ENCODE results near the gene TGM1. TPM values are rescaled to one million over a fixed set of nuclear protein-coding genes. Genes with fewer than 3 reads are reported as not detected.
"Not testable (repeated sequence)": the region's sequence is repeated elsewhere in the genome, so short reads cannot be mapped to it uniquely, and the experiment has no call there.

Gene TGM1
- total and polyA plus RNA-seq, 5 donors from 2014 or later: 4.0 TPM; not detected in 4

DNA sequence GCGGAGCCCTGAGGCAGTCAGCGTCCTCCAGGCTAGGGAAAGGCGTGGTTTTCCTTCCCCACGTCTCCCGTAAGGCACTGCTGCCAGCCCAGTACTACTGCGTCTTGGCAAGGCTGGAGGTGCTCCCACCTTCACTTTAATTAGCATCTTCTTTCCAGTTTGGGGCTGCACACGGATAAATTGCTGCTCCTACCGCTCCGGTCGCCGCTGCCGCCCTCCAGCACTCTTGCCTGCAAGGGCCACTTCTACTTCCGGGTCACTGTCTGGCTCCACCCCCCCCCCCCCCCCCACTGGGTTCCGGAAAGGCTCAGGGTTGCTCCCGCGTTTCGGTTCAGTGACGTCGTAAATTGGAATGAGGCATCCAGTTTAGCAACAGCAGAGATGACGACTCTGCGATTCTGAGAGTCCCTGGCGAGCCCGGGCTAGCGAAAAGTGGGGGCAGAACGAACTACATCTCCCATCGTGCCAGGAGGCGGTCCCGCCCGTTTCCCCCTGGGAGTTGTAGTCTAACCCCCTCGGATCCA lies 30.8 kb downstream of the TGM1 start, which contains the start of gene NEDD8:
Gene NEDD8 (minus strand): TSS at position 247 of the 524 bp plus-strand sequence. CDS start 100 bp downstream, at position 147.
- H3K27ac ChIP-seq (ENCODE audit: insufficient read depth, low read length, poor library complexity, severe bottlenecking): peak within 1 kb of the TSS; percentile 91
- H3K9me3 Mint-ChIP-seq: no peaks in the 10 kb centered on the region
- H3K36me3 Mint-ChIP-seq: peaks cover 22% of the 10 kb centered on the region
- H3K4me3 ChIP-seq (ENCODE audit: low read depth, low read length): peak within 1 kb of the TSS; percentile 94
- H3K36me3 ChIP-seq (ENCODE audit: control insufficient read depth, insufficient read depth, low read length): peaks cover 25% of the 10 kb centered on the region
- H3K27me3 ChIP-seq (ENCODE audit: control insufficient read depth, insufficient read depth, low read length): no peaks in the 10 kb centered on the region
- H3K4me3 Mint-ChIP-seq: peak within 1 kb of the TSS; percentile 89 to 100 (median 96)
- DNase-seq (peak; percentile 83 to 94 (median 90)), ATAC-seq (ENCODE audit: low read depth in 2 of 2) (peak; percentile 91)
- no peaks in the 10 kb centered on the region for H3K27me3 Mint-ChIP-seq
- no peaks in the 10 kb centered on the region for H3K9me3 ChIP-seq (ENCODE audit: control insufficient read depth in 2 of 2, low read length in 2 of 2)
- H3K4me1 Mint-ChIP-seq: peaks cover 18 to 77% (median 49%) of the 10 kb centered on the region in 4 donors
- peak within 1 kb of the TSS; percentile 89 to 94 (median 94) for H3K27ac Mint-ChIP-seq
- H3K4me1 ChIP-seq (ENCODE audit: control insufficient read depth, insufficient read depth, low read length, poor library complexity, severe bottlenecking): peaks cover 29% of the 10 kb centered on the region

- H3K9me3 ChIP-seq (ENCODE audit: control insufficient read depth in 2 of 2, low read length in 2 of 2): no peaks in the 10 kb centered on the region
- peaks cover 18% of the 10 kb centered on the region for H3K36me3 ChIP-seq (ENCODE audit: control insufficient read depth, insufficient read depth, low read length)
- H3K27ac Mint-ChIP-seq: peak overlapping the region; percentile 73 to 94 (median 89)
- peaks cover 29% of the 10 kb centered on the region for H3K4me1 ChIP-seq (ENCODE audit: control insufficient read depth, insufficient read depth, low read length, poor library complexity, severe bottlenecking)
- DNase-seq (peak in 1 of 3 donors; percentile 60), ATAC-seq (ENCODE audit: low read depth in 2 of 2) (no peak)
- H3K4me3 Mint-ChIP-seq: peak overlapping the region; percentile 89 to 100 (median 96)
- peaks cover 24 to 77% (median 50%) of the 10 kb centered on the region in 4 donors for H3K4me1 Mint-ChIP-seq
- H3K27ac ChIP-seq (ENCODE audit: insufficient read depth, low read length, poor library complexity, severe bottlenecking): peak overlapping the region; percentile 91
- peak overlapping the region; percentile 94 for H3K4me3 ChIP-seq (ENCODE audit: low read depth, low read length)
- peaks cover 23% of the 10 kb centered on the region for H3K36me3 Mint-ChIP-seq
- H3K27me3 ChIP-seq (ENCODE audit: control insufficient read depth, insufficient read depth, low read length): no peaks in the 10 kb centered on the region
- no peaks in the 10 kb centered on the region for H3K27me3 Mint-ChIP-seq
- H3K9me3 Mint-ChIP-seq: no peaks in the 10 kb centered on the region
Observed at GRCh38 chr14:24231263-24232120, 31.5 kb downstream of the TGM1 start.

DNA sequence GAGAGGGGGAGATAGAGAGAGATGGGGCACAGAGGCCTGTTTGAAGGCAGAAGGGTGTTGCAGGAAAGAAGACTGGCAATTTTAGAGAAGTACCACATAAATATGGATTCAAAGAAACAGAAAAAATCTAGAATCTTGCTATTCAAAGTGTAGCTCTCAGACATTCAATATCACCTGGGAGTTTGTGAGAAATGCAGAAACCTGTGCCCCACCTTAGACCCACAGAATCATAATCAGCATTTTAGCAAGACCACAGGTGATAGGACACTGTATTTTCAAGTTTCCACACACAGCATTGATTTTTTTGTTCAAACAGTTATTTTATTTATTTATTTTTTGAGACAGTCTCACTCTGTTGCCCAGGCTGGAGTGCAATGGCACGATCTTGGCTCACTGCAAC lies 34.1 kb downstream of the TGM1 start:
- peak overlapping the region in 2 of 4 donors; percentile 25 to 75 for H3K4me3 Mint-ChIP-seq
- peak overlapping the region in 1 of 3 donors; percentile 73 for H3K27ac Mint-ChIP-seq
- H3K4me1 Mint-ChIP-seq: peaks cover 20 to 69% (median 39%) of the 10 kb centered on the region in 4 donors
- Histone ChIP-seq H3K9me3 (ENCODE audit: control insufficient read depth in 2 of 2, low read length in 2 of 2) (no peaks in the 10 kb centered on the region), H3K36me3 (ENCODE audit: control insufficient read depth, insufficient read depth, low read length) (peaks cover 3% of the 10 kb centered on the region), H3K4me3 (ENCODE audit: low read depth, low read length) (no peak overlapping the region), H3K27ac (ENCODE audit: insufficient read depth, low read length, poor library complexity, severe bottlenecking) (no peak overlapping the region), H3K27me3 (ENCODE audit: control insufficient read depth, insufficient read depth, low read length) (no peaks in the 10 kb centered on the region), H3K4me1 (ENCODE audit: control insufficient read depth, insufficient read depth, low read length, poor library complexity, severe bottlenecking) (peaks cover 23% of the 10 kb centered on the region)
- no peak for ATAC-seq (ENCODE audit: low read depth in 2 of 2)
- H3K36me3 Mint-ChIP-seq: peaks cover 11% of the 10 kb centered on the region
- no peaks in the 10 kb centered on the region for H3K9me3 Mint-ChIP-seq
- no peak for DNase-seq
- H3K27me3 Mint-ChIP-seq: no peaks in the 10 kb centered on the region

- H3K27me3 Mint-ChIP-seq: no peaks in the 10 kb centered on the region
- peaks cover 3% of the 10 kb centered on the region for H3K36me3 ChIP-seq (ENCODE audit: control insufficient read depth, insufficient read depth, low read length)
- no peak overlapping the region for H3K27ac ChIP-seq (ENCODE audit: insufficient read depth, low read length, poor library complexity, severe bottlenecking)
- no peak for DNase-seq
- no peak overlapping the region for H3K27ac Mint-ChIP-seq
- H3K27me3 ChIP-seq (ENCODE audit: control insufficient read depth, insufficient read depth, low read length): no peaks in the 10 kb centered on the region
- no peaks in the 10 kb centered on the region for H3K9me3 Mint-ChIP-seq
- H3K9me3 ChIP-seq (ENCODE audit: control insufficient read depth in 2 of 2, low read length in 2 of 2): no peaks in the 10 kb centered on the region
- peaks cover 7% of the 10 kb centered on the region for H3K4me1 ChIP-seq (ENCODE audit: control insufficient read depth, insufficient read depth, low read length, poor library complexity, severe bottlenecking)
- peak overlapping the region in 1 of 4 donors; percentile 55 for H3K4me3 Mint-ChIP-seq
- H3K36me3 Mint-ChIP-seq: peaks cover 11% of the 10 kb centered on the region
- no peak overlapping the region for H3K4me3 ChIP-seq (ENCODE audit: low read depth, low read length)
- no peak for ATAC-seq (ENCODE audit: low read depth in 2 of 2)
- H3K4me1 Mint-ChIP-seq: peaks cover 20 to 49% (median 33%) of the 10 kb centered on the region in 4 donors
Observed at GRCh38 chr14:24226473-24226872, 36.5 kb downstream of the TGM1 start.

DNA sequence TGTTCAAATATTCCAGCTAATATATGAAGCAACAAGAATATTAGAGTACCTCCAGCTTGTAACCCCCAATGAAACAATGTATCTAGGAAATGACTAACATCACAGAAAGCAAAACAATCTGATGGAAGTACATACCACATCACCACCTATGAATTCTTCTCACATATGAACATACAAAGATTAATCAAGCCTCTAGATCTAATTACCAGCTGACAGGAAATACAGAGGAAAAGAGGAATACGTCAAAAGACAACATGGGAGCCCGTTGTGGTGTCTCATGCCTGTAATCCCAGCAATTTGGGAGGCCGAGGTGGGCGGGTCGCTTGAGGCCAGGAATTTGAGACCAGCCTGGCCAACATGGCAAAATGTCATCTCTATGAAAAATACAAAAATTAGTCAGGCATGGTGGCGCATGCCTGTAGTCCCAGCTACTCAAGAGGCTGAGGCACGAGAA lies 38.3 kb downstream of the TGM1 start:
- Mint-ChIP-seq H3K4me1 (peaks cover 16 to 41% (median 28%) of the 10 kb centered on the region in 4 donors), H3K27ac (peak overlapping the region in 1 of 3 donors; percentile 67), H3K36me3 (peaks cover 12% of the 10 kb centered on the region), H3K27me3 (no peaks in the 10 kb centered on the region), H3K9me3 (no peaks in the 10 kb centered on the region), H3K4me3 (no peak overlapping the region)
- Histone ChIP-seq H3K27ac (ENCODE audit: insufficient read depth, low read length, poor library complexity, severe bottlenecking) (no peak overlapping the region), H3K4me3 (ENCODE audit: low read depth, low read length) (no peak overlapping the region), H3K9me3 (ENCODE audit: control insufficient read depth in 2 of 2, low read length in 2 of 2) (no peaks in the 10 kb centered on the region), H3K4me1 (ENCODE audit: control insufficient read depth, insufficient read depth, low read length, poor library complexity, severe bottlenecking) (no peaks in the 10 kb centered on the region), H3K36me3 (ENCODE audit: control insufficient read depth, insufficient read depth, low read length) (peaks cover 3% of the 10 kb centered on the region), H3K27me3 (ENCODE audit: control insufficient read depth, insufficient read depth, low read length) (no peaks in the 10 kb centered on the region)
- DNase-seq (no peak), ATAC-seq (ENCODE audit: low read depth in 2 of 2) (no peak)

DNA sequence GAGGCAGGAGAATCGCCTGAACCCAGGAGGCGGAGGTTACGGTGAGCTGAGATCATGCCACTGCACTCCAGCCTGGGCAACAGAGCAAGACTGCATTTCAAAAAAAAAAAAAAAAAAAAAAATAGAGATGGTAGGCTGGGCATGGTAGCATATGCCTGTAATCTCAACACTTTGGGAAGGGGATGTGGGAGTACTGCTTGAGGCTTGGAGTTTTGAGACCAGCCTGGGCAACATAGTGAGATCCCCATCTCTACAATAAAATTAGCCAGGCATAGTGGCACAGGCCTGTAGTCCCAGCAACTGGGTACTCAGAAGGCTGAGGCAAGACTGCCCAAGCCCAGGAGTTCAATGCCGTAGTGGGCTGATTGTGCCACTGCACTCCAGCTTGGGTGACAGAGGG lies 40.0 kb downstream of the TGM1 start:
- H3K27ac ChIP-seq (ENCODE audit: insufficient read depth, low read length, poor library complexity, severe bottlenecking); H3K36me3 ChIP-seq (ENCODE audit: control insufficient read depth, insufficient read depth, low read length); H3K4me3 Mint-ChIP-seq; H3K27ac Mint-ChIP-seq; H3K27me3 ChIP-seq (ENCODE audit: control insufficient read depth, insufficient read depth, low read length); ATAC-seq (ENCODE audit: low read depth in 2 of 2); H3K27me3 Mint-ChIP-seq; DNase-seq; H3K9me3 Mint-ChIP-seq; H3K4me1 ChIP-seq (ENCODE audit: control insufficient read depth, insufficient read depth, low read length, poor library complexity, severe bottlenecking); H3K9me3 ChIP-seq (ENCODE audit: control insufficient read depth in 2 of 2, low read length in 2 of 2); H3K4me3 ChIP-seq (ENCODE audit: low read depth, low read length): not testable (repeated sequence)
- peaks cover 16 to 35% (median 23%) of the 10 kb centered on the region in 4 donors for H3K4me1 Mint-ChIP-seq
- peaks cover 15% of the 10 kb centered on the region for H3K36me3 Mint-ChIP-seq

DNA sequence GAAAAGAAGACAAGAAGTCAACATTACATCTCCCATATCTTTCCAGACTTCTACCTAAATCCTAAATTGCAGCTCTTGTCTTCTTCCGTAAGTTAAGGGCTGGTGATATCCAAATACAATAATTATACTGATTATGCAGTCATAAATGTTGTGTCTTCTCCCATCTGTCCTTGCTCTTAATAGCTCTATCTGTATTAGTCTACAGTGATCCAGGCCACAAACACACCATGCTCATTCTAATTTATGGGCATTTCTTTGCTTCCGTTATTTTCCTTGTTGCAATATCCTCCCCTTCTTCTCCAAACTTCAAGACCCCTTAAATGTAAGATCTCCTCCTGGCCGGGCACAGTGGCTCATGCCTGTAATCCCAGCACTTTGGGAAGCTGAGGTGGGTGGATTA lies 43.5 kb downstream of the TGM1 start:
- H3K4me3 ChIP-seq (ENCODE audit: low read depth, low read length): no peak overlapping the region
- peaks cover 9 to 27% (median 15%) of the 10 kb centered on the region in 4 donors for H3K4me1 Mint-ChIP-seq
- H3K27me3 ChIP-seq (ENCODE audit: control insufficient read depth, insufficient read depth, low read length): no peaks in the 10 kb centered on the region
- H3K27ac Mint-ChIP-seq: no peak overlapping the region
- H3K27ac ChIP-seq (ENCODE audit: insufficient read depth, low read length, poor library complexity, severe bottlenecking): no peak overlapping the region
- no peaks in the 10 kb centered on the region for H3K9me3 ChIP-seq (ENCODE audit: control insufficient read depth in 2 of 2, low read length in 2 of 2)
- H3K4me1 ChIP-seq (ENCODE audit: control insufficient read depth, insufficient read depth, low read length, poor library complexity, severe bottlenecking): peaks cover 18% of the 10 kb centered on the region
- no peaks in the 10 kb centered on the region for H3K9me3 Mint-ChIP-seq
- no peak for DNase-seq
- H3K4me3 Mint-ChIP-seq: peak overlapping the region in 1 of 4 donors; percentile 62
- peaks cover 4% of the 10 kb centered on the region for H3K36me3 Mint-ChIP-seq
- no peaks in the 10 kb centered on the region for H3K27me3 Mint-ChIP-seq
- ATAC-seq (ENCODE audit: low read depth in 2 of 2): no peak
- peaks cover 15% of the 10 kb centered on the region for H3K36me3 ChIP-seq (ENCODE audit: control insufficient read depth, insufficient read depth, low read length)

All from CD4-positive, CD25-positive, alpha-beta regulatory T cell (primary cell).